ENCODE measurements around the gene CTAG1A.

CTAG1A gene

DNA sequence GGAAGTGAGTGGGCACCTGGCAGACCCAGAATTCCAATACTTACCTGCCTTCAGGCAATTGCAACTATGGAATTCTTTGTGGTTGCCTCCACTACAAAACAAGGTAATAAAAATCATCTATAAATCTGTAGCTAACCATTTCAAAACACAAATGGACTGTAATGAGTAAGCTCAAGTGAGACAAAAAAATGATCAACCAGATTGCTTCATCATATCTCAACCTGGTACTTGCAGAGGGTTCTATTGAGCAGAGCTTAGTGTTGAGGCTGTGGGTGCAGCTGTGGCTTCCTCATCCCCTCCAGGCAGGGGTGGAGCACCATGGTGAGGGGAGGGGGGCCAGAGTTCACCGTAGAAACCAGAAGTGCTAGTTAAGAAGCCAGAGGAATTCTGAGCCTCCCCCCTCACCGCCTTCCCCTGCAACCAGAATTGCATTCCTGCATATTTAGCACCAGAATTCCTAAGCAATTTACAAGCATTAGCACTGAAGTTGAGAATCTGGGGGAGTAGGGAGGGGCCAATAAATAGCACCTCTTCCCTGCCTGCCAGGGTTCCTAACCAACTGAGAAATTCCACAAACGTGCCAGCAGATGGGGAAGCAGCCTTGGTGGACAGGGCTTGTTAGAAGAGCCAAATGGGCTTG, 11.5 kb downstream of the CTAG1A start:
- peak in 1 of 2 experiments; percentile 56 for DNase-seq (ENCODE audit: low read depth in 1 of 2, low spot score in 1 of 2)
- Histone ChIP-seq H3K27me3 (ENCODE audit: insufficient read depth, poor library complexity, severe bottlenecking) (no peaks in the 10 kb centered on the region), H3K4me3 (replicated peaks; ENCODE audit: insufficient read depth, low read length) (no peak overlapping the region), H3K27ac (replicated peaks) (no peak overlapping the region)
- TF ChIP-seq POLR2AphosphoS5 (IDR thresholded peaks at IDR 0.05; ENCODE audit: low read depth), result no peak
- no peak for TF ChIP-seq SPI1 (IDR thresholded peaks at IDR 0.05; ENCODE audit: borderline replicate concordance, low read depth)
- TF ChIP-seq, protein P1, sequence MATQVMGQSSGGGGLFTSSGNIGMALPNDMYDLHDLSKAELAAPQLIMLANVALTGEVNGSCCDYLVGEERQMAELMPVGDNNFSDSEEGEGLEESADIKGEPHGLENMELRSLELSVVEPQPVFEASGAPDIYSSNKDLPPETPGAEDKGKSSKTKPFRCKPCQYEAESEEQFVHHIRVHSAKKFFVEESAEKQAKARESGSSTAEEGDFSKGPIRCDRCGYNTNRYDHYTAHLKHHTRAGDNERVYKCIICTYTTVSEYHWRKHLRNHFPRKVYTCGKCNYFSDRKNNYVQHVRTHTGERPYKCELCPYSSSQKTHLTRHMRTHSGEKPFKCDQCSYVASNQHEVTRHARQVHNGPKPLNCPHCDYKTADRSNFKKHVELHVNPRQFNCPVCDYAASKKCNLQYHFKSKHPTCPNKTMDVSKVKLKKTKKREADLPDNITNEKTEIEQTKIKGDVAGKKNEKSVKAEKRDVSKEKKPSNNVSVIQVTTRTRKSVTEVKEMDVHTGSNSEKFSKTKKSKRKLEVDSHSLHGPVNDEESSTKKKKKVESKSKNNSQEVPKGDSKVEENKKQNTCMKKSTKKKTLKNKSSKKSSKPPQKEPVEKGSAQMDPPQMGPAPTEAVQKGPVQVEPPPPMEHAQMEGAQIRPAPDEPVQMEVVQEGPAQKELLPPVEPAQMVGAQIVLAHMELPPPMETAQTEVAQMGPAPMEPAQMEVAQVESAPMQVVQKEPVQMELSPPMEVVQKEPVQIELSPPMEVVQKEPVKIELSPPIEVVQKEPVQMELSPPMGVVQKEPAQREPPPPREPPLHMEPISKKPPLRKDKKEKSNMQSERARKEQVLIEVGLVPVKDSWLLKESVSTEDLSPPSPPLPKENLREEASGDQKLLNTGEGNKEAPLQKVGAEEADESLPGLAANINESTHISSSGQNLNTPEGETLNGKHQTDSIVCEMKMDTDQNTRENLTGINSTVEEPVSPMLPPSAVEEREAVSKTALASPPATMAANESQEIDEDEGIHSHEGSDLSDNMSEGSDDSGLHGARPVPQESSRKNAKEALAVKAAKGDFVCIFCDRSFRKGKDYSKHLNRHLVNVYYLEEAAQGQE (IDR thresholded peaks at IDR 0.05; ENCODE audit: insufficient replicate concordance, low read depth), result no peak
- no peak for TF ChIP-seq CTCF (IDR thresholded peaks at IDR 0.05; ENCODE audit: insufficient read depth, low read length)

- no peak for DNase-seq (ENCODE audit: low read depth in 1 of 2, low spot score in 1 of 2)
- no peaks in the 10 kb centered on the region for H3K27me3 ChIP-seq (ENCODE audit: insufficient read depth, poor library complexity, severe bottlenecking)
- TF ChIP-seq POLR2AphosphoS5 (IDR thresholded peaks at IDR 0.05; ENCODE audit: low read depth) (no peak), SPI1 (IDR thresholded peaks at IDR 0.05; ENCODE audit: borderline replicate concordance, low read depth) (no peak)
- H3K27ac ChIP-seq (replicated peaks), result no peak overlapping the region
- H3K4me3 ChIP-seq (replicated peaks; ENCODE audit: insufficient read depth, low read length), result no peak overlapping the region
These were observed 12.3 kb downstream of the CTAG1A start for GRCh38 chrX:154597221-154597620.

- Histone ChIP-seq H3K4me3 (replicated peaks; ENCODE audit: insufficient read depth, low read length) (no peak overlapping the region), H3K27me3 (ENCODE audit: insufficient read depth, poor library complexity, severe bottlenecking) (no peaks in the 10 kb centered on the region), H3K27ac (replicated peaks) (no peak overlapping the region)
- no peak for DNase-seq (ENCODE audit: low read depth in 1 of 2, low spot score in 1 of 2)
- TF ChIP-seq CTCF (IDR thresholded peaks at IDR 0.05; ENCODE audit: insufficient read depth, low read length) (no peak), GABPA (IDR thresholded peaks at IDR 0.05; ENCODE audit: low read depth) (no peak)
These were observed 13.7 kb downstream of the CTAG1A start for GRCh38 chrX:154598656-154599055.

DNA sequence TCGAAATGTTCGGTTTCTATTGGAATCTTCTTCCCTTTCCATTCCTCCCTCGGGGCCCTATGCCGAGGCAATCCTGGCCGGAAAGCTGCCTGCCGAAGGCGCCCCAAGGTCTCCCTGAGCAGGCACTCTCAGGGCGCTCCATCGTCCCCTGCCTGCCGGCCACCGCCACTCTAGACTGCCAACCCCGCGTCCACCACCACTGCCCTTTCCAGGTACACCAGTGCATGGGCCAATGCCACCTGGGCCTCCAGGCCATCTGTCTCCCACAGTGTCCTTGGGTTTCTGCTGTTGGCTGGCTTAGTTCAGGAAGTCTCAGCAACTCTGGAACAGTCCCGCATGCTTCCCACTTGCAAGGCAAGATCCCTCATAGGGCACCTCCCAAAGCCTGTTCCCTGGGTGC, 14.6 kb downstream of the CTAG1A start:
- no peaks in the 10 kb centered on the region for H3K27me3 ChIP-seq (ENCODE audit: insufficient read depth, poor library complexity, severe bottlenecking)
- TF ChIP-seq POLR2AphosphoS5 (IDR thresholded peaks at IDR 0.05; ENCODE audit: low read depth) (no peak), SPI1 (IDR thresholded peaks at IDR 0.05; ENCODE audit: borderline replicate concordance, low read depth) (no peak), GABPA (IDR thresholded peaks at IDR 0.05; ENCODE audit: low read depth) (no peak), CTCF (IDR thresholded peaks at IDR 0.05; ENCODE audit: insufficient read depth, low read length) (no peak)
- TF ChIP-seq, protein P1 (IDR thresholded peaks at IDR 0.05; ENCODE audit: insufficient replicate concordance, low read depth), result no peak
- no peak overlapping the region for H3K27ac ChIP-seq (replicated peaks)
- no peak overlapping the region for H3K4me3 ChIP-seq (replicated peaks; ENCODE audit: insufficient read depth, low read length)
- DNase-seq (ENCODE audit: low read depth in 1 of 2, low spot score in 1 of 2), result no peak

All from HL-60 (cell line).